Caki2 (cell line): ENCODE measurements around the gene RTL9. TPM values are rescaled to one million over a fixed set of nuclear protein-coding genes. Genes with fewer than 3 reads are reported as not detected.
A peak's percentile ranks its signal among the peaks of the same experiment; 100 is the strongest.
"Not testable (repeated sequence)": the region's sequence is repeated elsewhere in the genome, so short reads cannot be mapped to it uniquely, and the experiment has no call there.

ENCODE experiments used
- DNase-seq: peaks from one replicate; pipeline ENCODE4 v3.0.0-alpha.2; 2015; ENCODE audit warnings: low read depth
- in situ Hi-C: cut with HindIII; loops from 2 replicates; pipeline ENCODE4 v1.10.0; 2016; ENCODE audit warnings: low sequenced_read_pairs, low pct_unique_long_range_greater_than_20kb, mixed read lengths
- total RNA-seq: library from RNA; depleted of rRNA; stranded (reverse); fragments of >200 nt; shearing (Covaris generic); gene quantifications from 2 replicates; pipeline ENCODE4 v1.2.3, GENCODE V29; 2014; ENCODE audit warnings: low replicate concordance

RTL9 gene
- total RNA-seq, 1 experiment from 2014 or later: 0.07 TPM

DNA sequence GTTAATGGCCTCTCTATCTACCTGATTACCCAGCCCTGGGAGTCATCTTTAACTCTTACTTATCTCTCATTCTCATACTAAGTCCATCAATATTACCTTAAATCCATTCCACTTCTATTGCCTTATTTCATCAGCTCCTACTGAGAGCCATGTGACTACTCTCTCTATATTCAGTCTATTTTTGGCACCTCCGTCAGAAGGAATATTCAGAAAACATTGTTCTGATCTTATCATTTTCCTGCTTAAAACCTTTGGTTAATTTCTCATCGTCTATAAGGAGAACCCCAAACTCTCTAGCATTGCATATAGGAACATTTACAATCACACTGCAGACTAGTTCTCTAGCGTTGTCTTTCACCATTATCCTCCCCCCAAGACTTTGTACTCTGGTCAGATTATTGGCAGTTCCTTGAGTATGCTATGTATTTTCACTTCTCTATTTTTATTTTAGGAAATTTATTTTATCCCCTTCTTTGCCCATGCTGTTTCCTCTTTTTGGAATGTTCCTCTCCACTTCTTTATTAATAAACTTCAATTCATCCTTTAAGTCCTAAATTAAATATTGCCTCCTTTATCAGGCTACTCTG is 27.1 kb upstream of the RTL9 start:
- no peak for DNase-seq
- in situ Hi-C loops: no loop called here

DNA sequence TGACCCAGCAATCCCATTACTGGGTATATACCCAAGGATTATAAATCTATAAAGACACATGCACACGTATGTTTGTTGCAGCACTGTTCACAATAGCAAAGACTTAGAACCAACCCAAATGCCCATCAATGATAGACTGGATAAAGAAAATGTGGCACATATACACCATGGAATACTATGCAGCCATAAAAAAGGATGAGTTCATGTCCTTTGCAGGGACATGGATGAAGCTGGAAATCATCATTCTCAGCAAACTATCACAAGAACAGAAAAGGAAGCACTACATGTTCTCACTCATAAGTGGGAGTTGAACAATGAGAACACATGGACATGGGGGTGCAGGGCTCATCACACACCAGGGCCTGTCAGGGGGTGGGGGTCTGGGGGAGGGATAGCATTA is 25.2 kb upstream of the RTL9 start:
- in situ Hi-C loops, DNase-seq: not testable (repeated sequence)

DNA sequence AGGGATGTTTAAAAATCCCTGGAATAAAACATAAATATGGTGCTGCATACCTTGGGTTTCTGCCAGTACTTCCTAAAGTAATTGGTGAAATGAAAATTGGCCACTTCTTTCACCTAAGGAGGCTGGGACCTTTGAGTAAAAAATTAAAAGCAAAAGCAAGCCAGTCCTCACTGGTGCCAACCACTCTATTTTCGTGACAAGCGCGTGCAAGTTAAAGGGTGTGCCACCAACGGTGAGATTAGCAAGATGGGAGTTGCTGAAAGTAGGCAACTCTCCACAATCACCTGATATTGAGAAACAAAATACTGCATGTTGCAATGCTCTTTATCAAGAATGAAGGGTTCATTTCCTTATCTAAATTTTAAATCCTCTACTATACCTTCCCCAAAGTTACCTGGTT is 19.7 kb upstream of the RTL9 start:
- in situ Hi-C loops: no loop called here
- no peak for DNase-seq

DNA sequence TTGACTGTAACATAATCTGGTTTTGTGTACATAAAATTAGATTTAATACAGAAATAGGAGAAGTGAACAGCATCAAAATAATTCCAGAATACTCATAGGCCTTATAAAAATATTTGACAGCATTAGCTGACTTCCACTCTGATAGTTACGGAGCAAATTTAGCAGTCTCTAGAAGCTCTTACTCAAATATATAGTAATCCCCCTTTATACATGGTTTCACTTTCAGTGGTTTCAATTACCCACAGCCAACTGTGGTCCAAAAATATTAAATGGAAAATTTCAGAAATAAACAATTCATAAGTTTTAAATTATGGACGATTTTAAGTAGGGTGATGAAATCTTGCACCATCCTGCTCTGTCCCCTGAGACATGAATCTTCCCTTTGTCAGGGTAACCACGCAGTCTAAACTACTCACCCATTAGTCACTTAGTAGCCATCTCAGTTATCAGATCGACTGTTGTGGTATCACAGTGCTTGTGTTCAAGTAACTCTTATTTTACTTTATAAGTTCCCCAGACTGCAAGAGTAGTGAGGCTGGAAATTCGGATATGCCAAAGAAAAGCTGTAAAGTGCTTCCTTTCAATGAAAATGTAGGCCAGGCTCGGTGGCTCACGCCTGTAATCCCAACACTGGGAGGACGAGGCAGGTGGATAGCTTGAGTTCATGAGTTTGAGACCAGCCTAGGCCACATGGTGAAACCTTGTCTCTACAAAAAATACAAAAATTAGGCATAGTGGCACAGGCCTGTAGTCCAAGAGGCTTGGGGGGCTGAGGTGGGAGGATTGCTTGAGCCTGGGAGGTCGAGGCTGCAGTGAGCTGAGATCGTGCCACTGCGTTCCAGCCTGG is 17.2 kb upstream of the RTL9 start:
- in situ Hi-C loops: no loop called here
- DNase-seq: peak; percentile 5

DNA sequence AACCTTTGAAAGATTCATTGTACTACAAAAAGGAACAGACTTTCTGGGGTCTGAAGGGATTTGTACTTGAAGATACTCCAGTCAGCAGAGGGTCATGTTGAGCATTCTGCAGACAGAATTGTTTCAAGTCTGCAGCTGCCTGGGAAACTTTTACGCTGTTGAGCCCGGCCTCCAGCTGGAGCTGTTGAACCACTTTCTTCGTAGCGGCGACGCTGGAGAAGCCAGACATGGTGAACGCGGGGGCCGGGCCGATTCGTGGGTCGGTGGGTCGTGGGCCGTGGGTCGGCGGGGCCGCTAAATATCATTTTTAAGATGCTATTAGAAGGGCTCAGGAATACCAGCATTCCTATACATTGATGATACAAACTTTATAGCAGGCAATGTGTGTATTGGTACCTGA is 12.0 kb upstream of the RTL9 start:
- DNase-seq: no peak
- in situ Hi-C loops: no loop called here

DNA sequence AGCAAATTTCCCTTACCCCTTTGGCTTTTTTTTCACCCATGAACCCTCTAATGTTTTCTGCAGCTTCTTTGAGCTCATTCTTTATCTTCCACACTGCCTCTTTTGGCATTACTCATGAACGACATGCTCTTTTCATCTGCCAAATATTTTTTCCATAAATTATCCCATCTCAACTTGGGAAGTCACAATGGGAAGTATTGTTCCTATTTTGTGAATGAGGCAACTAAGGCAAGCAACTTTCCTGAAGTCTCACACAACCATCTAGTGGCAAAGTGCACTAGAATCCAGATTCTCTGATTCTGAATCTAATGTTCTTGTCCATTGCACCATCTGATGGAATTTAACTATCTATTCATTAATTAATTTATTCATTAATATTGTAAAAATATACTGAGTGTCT is 625 bp downstream of the RTL9 start:
- in situ Hi-C loops: no loop called here
- DNase-seq: no peak

DNA sequence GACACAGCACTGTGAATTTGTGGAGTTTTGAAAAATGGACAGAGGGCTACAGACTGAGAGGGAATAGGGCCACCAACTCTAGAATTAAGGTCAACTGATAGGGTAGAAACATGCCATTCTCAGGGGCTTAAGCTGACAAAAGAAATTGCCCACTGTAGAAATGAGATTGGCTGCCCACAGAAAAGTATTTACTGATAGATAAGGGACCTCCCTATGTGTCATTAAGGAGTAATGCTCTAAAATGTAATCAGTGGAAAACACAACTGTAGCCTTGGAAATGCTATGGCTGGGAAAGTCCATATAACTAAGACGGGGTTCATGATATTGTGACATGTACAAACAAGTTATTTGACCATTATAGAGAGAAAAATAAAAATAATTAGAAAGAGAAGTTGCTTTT is 4.6 kb downstream of the RTL9 start:
- DNase-seq: no peak
- in situ Hi-C loops: no loop called here

DNA sequence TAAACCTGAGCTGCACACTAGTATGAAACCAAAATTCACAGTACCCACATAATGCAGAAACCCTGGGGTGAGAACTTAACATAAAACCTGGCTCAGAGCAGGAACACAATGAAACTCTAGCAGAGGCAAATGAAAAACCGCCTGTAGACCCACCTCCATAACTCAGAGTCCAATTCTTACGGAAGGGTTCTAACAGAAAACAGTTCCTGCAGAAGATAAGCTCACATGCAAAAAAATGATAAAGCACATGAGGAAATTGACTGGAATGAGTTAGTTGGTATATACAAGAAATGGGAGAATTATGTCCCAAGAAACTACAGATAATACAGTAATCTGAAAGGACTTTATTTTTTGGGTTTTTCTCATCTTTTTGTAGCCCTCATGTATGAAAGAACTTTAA is 14.7 kb downstream of the RTL9 start:
- no peak for DNase-seq
- in situ Hi-C loops: no loop called here

DNA sequence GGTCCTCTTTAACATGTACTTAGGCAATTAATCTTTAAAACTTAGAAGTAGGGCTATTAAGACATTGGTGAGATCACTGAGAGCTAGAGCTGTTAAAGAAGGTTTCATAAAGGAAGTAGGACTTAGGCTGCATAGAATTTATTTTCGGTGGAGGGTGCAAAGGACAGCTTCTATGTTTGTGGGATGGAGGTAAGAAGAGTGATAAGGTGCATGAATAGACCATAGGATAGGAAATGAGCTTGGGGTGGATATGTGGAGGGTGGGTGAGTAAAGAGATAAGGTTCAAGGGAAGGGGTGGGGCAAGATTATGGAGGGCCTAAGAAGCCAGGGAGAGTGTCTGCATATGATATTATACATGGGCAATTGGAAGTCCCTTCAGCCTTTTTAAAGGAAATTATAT is 15.9 kb downstream of the RTL9 start:
- in situ Hi-C loops: no loop called here
- no peak for DNase-seq

DNA sequence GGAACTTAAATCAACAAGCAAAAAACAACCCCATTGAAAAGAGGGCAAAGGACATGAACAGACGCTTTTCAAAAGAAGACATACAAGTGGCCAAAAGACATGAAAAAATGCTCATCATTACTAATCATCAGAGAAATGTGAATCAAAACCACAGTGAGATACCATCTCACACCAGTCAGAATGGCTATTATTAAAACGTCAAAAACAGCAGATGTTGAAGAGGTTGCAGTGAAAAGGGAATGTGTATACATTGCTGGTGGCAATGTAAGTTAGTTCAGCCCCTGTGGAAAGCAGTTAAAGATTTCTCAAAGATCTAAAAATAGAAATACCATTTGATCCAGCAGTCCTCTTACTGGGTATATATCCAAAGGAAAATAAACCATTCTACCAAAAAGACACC is 22.6 kb downstream of the RTL9 start:
- no peak for DNase-seq
- in situ Hi-C loops: no loop called here

DNA sequence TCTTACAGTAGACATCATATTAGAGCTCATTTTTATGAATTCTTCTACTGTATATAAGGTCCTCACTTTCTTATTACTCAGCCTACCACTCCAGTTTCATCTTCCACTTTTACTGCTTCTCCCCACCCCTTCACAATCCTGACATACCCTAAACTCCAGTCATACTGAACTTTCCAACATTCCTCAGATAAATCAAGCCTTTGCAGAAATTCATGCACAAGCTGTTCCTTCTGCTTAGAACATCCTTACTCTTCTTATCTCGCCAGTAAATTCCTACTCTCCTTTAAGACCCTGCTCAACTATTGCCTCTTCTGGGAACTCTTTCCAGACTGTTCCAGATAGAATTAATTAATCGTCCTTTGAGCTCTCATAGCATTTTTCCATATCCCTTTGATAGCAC is 24.8 kb downstream of the RTL9 start:
- in situ Hi-C loops: no loop called here
- DNase-seq: no peak

DNA sequence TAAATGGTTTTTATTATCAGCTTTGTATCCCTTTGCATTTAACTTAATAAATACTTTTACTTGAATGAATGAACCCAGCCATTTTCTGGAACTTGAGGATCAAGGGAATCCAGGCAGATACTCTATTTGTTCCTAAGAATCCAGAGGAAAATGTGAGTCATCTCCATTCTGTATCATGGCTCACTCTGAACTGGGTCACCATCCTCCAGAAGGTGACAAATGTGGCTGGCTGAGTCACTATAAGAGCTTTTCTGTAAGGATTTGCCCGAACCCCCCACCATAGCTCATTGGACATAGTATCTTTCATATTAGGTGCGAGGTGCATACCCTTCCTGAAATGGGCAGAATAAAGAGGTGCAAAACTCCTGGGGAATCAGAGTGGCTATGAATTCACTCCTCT is 25.8 kb downstream of the RTL9 start:
- DNase-seq: no peak
- in situ Hi-C loops: no loop called here

DNA sequence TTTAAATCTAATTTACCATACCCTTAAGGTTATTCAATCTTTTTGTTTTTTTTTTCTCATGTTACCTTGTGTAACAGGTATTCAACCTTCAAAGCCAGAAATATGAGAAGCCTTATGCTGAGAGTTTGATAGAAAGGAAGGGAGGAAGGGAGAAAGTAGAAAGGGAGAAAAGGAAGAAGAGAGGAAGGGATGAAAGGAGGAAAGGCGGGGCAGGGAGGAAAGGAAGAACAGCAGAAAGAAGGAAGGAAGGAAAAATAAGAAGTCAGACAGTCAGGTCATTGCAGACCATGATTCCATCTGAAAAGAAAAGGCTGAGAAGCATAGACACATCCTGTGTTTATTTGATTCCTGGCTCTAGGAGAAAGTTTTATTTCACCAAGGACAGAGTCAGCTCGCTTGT is 30.9 kb downstream of the RTL9 start:
- in situ Hi-C loops: no loop called here
- no peak for DNase-seq

DNA sequence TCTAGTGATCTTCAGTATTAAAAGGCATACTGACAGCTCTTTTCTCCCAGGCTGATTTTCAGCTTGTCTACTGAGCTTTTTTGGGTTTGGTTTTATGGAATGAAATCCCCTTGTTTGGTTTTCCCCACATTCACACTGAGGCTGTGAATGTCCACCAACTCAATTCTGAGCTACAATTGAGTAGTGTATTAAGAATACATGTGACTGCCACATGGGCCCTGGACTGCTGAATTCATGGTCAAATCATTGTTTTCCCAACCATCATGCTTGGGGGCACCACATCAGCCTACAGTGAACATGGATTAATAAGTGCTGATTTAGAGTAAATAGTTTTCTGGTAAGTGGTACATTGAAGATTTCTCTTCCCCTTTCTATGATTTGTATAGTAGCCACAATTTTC is 32.4 kb downstream of the RTL9 start:
- in situ Hi-C loops: no loop called here

DNA sequence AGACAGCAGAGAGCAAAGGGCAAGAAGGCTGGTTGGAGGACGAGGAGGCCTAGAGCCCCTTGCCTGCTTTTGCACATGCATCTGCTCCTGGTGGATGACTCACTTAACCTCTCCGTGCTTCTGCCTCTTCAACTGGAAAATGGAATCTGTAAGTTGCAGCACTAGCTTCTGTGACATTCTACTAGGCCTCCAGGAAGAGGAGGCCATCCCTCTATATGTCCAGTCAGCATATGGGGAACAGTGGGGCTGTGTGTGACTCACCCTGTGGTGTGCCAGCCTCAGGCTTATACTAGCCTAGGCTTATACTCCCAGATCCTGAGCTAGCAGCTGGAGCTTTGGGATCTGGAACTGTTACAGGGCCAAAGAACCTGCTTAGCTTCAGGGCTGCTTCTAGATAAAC is 36.0 kb downstream of the RTL9 start:
- in situ Hi-C loops: no loop called here

More for the DNA sequence above, 32.4 kb downstream of the RTL9 start:
- no peak for DNase-seq

DNA sequence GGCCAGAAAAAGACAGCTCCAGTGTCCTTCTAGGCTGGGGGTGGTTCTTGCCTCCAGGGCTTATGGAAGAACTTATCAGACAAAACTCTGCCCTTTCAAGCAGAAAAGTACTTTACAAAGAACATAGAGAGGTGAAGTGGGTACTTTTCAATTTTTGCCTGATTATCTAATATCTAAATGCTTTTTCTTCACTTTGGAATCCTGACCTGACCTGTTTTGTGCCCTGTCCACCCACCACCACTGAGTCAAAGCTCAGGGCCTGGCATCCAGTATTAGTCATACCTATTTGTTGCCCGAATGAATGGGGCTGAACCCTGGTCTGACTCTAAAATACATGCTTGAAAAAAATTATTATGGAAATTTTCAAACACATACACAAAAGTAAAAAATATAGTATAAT is 37.2 kb downstream of the RTL9 start:
- DNase-seq: no peak
- in situ Hi-C loops: no loop called here

More for the DNA sequence above, 36.0 kb downstream of the RTL9 start:
- DNase-seq: peak; percentile 63

DNA sequence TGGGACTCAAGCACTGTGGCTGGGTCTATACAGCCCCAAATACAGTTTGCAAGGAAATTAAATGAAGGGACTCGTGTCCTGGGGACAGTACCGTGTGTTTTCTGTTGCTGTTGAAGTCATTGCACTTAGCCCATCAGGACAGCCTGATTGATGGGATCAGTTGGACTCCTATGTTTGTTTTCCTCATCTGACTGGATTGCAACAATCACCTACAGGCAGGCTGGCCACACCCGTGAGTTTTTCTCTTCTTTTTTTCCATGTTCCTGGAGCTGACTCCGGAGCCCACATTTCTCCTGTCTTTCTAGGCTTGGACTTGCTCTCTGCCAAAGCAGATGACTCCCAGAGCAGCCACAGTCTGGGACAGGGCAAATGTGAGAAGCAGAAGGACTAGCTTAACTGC is 38.1 kb downstream of the RTL9 start:
- in situ Hi-C loops: no loop called here
- DNase-seq: peak; percentile 59

DNA sequence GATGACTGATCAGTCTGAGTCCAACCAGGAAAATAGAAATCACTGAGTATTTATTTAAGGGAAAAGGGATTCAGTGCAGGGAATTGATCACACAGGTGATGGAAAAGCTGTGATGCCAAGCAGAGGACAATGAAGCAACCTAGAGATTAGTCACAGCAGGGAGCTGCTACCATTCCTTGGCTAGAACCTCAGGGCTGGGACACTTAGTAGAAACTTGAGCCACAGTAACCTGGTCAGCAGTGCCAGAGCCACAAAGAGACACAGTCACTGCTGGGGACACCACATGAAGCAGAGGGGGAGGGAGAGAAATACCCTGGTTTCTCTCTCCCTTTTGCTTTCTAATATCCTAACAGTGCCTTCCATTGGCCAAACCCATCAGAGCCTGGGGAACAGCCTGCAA is 38.7 kb downstream of the RTL9 start:
- in situ Hi-C loops: no loop called here
- no peak for DNase-seq

DNA sequence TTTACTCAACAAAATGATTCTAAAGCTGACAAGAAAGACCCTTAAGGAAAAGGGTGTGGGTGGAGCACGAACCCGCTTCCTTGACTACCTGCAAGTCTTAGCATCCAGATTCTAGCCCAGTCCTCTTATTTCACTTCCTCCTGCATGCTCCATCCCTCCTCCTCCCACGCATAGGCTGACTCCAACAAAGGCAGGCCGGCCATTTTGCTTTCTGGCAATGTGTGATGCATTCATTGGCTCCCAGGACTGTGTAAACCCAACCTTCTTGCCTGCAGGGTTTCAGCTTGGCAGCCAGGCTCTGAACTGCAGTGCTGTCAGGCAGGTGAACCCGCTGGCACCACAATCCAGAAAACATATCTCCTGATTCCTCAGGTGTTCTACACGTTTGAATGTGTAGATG is 39.3 kb downstream of the RTL9 start:
- in situ Hi-C loops: no loop called here
- DNase-seq: no peak

DNA sequence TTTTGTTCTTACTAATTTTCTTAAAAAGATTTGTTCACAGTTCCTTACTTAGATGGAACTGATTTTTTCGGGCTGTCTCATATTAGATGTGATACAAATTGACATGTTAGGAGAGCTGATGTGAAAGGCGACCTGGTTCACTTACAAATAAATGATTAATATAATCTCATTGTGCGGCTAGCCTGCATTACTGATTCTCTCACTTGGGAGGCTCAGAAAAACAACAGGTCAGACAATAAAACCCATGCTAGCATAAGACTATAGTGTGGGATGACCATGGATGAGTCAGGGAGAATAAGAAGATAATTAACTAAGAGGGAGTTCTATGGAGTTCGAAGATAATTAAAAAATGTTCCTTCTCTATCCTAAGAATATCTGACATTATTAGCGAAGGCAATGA is 40.8 kb downstream of the RTL9 start:
- peak; percentile 66 for DNase-seq
- in situ Hi-C loops: no loop called here
